Measurements from ENCODE around the gene NUDT12. TPM values are rescaled to one million over a fixed set of nuclear protein-coding genes. Genes with fewer than 3 reads are reported as not detected.

The NUDT12 gene
- total RNA-seq, 1 experiment from 2014 or later: 9.2 TPM

DNA sequence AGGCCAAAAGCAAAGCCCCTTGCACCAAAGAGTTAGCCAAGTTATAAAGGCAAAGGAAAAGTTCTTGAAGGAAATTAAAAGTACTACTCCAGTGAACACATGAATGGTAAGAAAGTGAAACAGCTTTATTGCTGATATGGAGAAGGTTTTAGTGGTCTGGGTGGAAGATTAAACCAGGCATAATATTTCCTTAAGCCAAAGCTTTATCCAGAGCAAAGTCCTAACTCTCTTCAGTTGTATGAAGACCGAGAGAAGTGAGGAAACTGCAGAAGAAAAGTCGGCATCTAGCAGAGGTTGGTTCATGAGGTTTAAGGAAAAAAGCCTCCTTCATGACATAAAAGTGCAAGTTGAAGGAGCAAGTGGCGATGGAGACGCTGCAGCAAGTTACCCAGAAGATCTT is 3.1 kb upstream of the NUDT12 start:
- H3K27me3 ChIP-seq (ENCODE audit: control insufficient read depth, insufficient read depth, low read length): no peaks in the 10 kb centered on the region
- no peak overlapping the region for H3K27ac ChIP-seq (ENCODE audit: low read length)
- no peaks in the 10 kb centered on the region for H3K9me3 ChIP-seq (ENCODE audit: control insufficient read depth, insufficient read depth, low read depth, low read length)
- ATAC-seq (no peak), DNase-seq (ENCODE audit: low read depth, low spot score) (no peak)
- ChIA-PET POLR2A (no interaction called here), CTCF (no interaction called here)
- peaks cover 8% of the 10 kb centered on the region; the same call in 1 of the 2 replicates for H3K4me1 ChIP-seq (ENCODE audit: control insufficient read depth, insufficient read depth, low read length)
- no peaks in the 10 kb centered on the region for H3K36me3 ChIP-seq (ENCODE audit: control insufficient read depth, insufficient read depth, low read length)
- intact Hi-C loops (cut with micrococcal nuclease; ENCODE audit: unreplicated experiment) (no loop called here), in situ Hi-C loops (cut with HindIII; ENCODE audit: low pct_unique_long_range_greater_than_20kb, low sequenced_read_pairs) (no loop called here)
- no TSS peak for BruUV-seq (replicated peaks)
- TF ChIP-seq TCF7L2 (IDR thresholded peaks at IDR 0.05; ENCODE audit: low read depth, low read length) (no peak), POLR2AphosphoS5 (IDR thresholded peaks at IDR 0.05; ENCODE audit: low read depth, low read length) (no peak)
- TF ChIP-seq, protein P1, sequence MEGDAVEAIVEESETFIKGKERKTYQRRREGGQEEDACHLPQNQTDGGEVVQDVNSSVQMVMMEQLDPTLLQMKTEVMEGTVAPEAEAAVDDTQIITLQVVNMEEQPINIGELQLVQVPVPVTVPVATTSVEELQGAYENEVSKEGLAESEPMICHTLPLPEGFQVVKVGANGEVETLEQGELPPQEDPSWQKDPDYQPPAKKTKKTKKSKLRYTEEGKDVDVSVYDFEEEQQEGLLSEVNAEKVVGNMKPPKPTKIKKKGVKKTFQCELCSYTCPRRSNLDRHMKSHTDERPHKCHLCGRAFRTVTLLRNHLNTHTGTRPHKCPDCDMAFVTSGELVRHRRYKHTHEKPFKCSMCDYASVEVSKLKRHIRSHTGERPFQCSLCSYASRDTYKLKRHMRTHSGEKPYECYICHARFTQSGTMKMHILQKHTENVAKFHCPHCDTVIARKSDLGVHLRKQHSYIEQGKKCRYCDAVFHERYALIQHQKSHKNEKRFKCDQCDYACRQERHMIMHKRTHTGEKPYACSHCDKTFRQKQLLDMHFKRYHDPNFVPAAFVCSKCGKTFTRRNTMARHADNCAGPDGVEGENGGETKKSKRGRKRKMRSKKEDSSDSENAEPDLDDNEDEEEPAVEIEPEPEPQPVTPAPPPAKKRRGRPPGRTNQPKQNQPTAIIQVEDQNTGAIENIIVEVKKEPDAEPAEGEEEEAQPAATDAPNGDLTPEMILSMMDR (IDR thresholded peaks at IDR 0.05): no peak
- no peak overlapping the region for H3K4me3 ChIP-seq (ENCODE audit: low read depth in 2 of 2, low read length in 2 of 2)

DNA sequence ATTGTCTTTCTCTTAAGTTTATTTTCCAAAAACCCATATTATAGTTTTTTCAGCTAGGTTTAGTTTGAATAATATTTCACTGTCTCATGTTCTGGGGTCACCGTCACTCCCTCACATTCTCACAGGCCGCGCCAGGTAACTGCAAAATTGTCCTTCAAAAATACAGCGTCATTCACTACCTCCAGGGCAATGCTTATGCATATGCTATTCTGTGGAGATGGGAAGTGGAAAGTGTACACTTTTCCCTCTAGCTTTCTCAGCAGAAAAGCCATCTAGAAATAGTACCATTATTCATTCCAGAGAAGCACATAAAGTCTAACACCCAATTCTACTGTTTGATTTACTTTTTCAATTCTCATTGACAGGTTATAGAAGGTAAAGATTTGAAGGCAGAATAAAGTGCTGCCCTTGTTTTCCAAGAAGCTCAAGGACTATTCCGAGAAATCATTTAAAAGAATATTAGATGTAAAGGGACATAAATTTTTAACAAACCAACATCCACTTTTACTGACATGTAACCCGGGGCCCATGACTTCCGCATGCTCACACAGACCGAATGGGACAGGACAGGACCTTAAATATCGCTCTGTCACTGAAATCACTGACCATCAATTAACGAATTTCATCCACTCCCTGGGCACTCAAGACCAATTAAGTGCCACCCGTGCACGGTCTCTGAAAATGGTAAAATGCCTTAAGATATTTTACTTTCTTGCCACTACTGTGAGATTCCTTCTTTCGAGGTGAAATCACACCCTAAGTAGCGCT is 720 bp downstream of the NUDT12 start:
- ATAC-seq (peak; percentile 47), DNase-seq (ENCODE audit: low read depth, low spot score) (no peak)
- TF ChIP-seq SIN3A (IDR thresholded peaks at IDR 0.05; ENCODE audit: borderline replicate concordance, insufficient read depth, low read depth, low read length) (no peak), TCF7L2 (IDR thresholded peaks at IDR 0.05; ENCODE audit: low read depth, low read length) (no peak), POLR2AphosphoS5 (IDR thresholded peaks at IDR 0.05; ENCODE audit: low read depth, low read length) (no peak)
- TF ChIP-seq, protein P2, sequence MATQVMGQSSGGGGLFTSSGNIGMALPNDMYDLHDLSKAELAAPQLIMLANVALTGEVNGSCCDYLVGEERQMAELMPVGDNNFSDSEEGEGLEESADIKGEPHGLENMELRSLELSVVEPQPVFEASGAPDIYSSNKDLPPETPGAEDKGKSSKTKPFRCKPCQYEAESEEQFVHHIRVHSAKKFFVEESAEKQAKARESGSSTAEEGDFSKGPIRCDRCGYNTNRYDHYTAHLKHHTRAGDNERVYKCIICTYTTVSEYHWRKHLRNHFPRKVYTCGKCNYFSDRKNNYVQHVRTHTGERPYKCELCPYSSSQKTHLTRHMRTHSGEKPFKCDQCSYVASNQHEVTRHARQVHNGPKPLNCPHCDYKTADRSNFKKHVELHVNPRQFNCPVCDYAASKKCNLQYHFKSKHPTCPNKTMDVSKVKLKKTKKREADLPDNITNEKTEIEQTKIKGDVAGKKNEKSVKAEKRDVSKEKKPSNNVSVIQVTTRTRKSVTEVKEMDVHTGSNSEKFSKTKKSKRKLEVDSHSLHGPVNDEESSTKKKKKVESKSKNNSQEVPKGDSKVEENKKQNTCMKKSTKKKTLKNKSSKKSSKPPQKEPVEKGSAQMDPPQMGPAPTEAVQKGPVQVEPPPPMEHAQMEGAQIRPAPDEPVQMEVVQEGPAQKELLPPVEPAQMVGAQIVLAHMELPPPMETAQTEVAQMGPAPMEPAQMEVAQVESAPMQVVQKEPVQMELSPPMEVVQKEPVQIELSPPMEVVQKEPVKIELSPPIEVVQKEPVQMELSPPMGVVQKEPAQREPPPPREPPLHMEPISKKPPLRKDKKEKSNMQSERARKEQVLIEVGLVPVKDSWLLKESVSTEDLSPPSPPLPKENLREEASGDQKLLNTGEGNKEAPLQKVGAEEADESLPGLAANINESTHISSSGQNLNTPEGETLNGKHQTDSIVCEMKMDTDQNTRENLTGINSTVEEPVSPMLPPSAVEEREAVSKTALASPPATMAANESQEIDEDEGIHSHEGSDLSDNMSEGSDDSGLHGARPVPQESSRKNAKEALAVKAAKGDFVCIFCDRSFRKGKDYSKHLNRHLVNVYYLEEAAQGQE (IDR thresholded peaks at IDR 0.05; ENCODE audit: insufficient read depth in 1 of 2, low read depth in 2 of 2, low read length in 1 of 2): no peak
- TF ChIP-seq, protein P1 (IDR thresholded peaks at IDR 0.05): no peak
- no peaks in the 10 kb centered on the region for H3K27me3 ChIP-seq (ENCODE audit: control insufficient read depth, insufficient read depth, low read length)
- peak overlapping the region; percentile 94 for H3K27ac ChIP-seq (ENCODE audit: low read length)
- no peaks in the 10 kb centered on the region; the same call in 1 of the 2 replicates for H3K36me3 ChIP-seq (ENCODE audit: control insufficient read depth, insufficient read depth, low read length)
- in situ Hi-C loops (cut with HindIII; ENCODE audit: low pct_unique_long_range_greater_than_20kb, low sequenced_read_pairs) (no loop called here), intact Hi-C loops (cut with micrococcal nuclease; ENCODE audit: unreplicated experiment) (no loop called here)
- TSS peak; percentile 77 for BruUV-seq (replicated peaks)
- ChIA-PET CTCF (no interaction called here), POLR2A (no interaction called here)
- peaks cover 8% of the 10 kb centered on the region; the same call in 1 of the 2 replicates for H3K4me1 ChIP-seq (ENCODE audit: control insufficient read depth, insufficient read depth, low read length)
- peak overlapping the region; percentile 94 to 95 for H3K4me3 ChIP-seq (ENCODE audit: low read depth in 2 of 2, low read length in 2 of 2)
- H3K9me3 ChIP-seq (ENCODE audit: control insufficient read depth, insufficient read depth, low read depth, low read length): no peaks in the 10 kb centered on the region
